ENCODE measurements around the gene CALHM5. TPM values are rescaled to one million over a fixed set of nuclear protein-coding genes. Genes with fewer than 3 reads are reported as not detected.

CALHM5 gene
- total and polyA plus RNA-seq, 11 donors: 0.76 to 3.0 (median 1.8) TPM

DNA sequence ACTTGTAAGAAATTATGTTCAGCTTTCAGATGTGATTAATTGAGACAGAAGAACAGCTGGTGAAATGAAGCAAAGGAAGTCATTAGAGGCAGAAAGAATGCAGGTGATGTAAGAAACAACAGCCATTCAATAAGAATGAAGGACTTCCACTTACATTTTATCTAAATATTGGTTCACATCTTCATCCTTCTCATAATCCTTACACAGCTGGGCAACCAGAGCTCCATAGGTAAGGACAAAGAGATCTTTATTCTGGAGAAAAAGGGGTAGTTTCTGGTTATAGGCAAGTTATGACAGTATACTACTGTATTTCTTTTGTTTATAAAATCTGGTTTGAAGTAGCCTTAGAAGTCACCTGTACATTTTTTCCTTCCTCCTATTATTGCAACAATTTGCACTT, 31.7 kb downstream of the CALHM5 start:
- Histone ChIP-seq H3K36me3 (no peaks in the 10 kb centered on the region), H3K4me3 (no peak overlapping the region), H3K27ac (no peak overlapping the region), H3K27me3 (peaks cover 0 to 7% (median 0%) of the 10 kb centered on the region in 9 donors), H3K9me3 (no peaks in the 10 kb centered on the region), H3K4me1 (no peaks in the 10 kb centered on the region)
- ATAC-seq (no peak), DNase-seq (no peak)
- intact Hi-C loops (cut with DNase I): no loop called here
- no peak for TF ChIP-seq POLR2A (IDR thresholded peaks at IDR 0.05)
- TF ChIP-seq, protein P1, sequence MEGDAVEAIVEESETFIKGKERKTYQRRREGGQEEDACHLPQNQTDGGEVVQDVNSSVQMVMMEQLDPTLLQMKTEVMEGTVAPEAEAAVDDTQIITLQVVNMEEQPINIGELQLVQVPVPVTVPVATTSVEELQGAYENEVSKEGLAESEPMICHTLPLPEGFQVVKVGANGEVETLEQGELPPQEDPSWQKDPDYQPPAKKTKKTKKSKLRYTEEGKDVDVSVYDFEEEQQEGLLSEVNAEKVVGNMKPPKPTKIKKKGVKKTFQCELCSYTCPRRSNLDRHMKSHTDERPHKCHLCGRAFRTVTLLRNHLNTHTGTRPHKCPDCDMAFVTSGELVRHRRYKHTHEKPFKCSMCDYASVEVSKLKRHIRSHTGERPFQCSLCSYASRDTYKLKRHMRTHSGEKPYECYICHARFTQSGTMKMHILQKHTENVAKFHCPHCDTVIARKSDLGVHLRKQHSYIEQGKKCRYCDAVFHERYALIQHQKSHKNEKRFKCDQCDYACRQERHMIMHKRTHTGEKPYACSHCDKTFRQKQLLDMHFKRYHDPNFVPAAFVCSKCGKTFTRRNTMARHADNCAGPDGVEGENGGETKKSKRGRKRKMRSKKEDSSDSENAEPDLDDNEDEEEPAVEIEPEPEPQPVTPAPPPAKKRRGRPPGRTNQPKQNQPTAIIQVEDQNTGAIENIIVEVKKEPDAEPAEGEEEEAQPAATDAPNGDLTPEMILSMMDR (IDR thresholded peaks at IDR 0.05): no peak

DNA sequence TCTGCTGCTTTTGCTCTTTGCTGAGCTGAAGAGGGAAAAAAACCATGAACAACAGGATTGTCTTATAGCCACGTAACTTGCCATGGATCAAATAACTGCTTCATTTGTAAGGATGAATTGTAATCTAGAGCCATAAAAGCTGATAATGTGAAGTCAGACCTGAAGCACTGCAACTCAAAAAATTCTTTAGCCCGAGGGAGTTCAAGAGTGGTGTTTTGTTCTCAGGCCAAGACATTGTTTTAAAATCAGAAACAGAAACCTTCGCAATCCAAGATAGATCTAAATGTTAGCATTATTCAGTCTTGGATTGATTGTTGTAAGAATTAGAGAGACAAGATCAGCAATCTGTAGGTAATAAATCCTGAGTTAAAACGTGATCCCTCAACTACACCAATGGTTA, 34.2 kb downstream of the CALHM5 start, which contains the start of gene TRAPPC3L:
TSS of gene TRAPPC3L (minus strand) at position 34 of the 400 bp plus-strand sequence. CDS start 170 bp downstream, outside the sequence.
- no peaks in the 10 kb centered on the region for H3K9me3 ChIP-seq
- H3K27me3 ChIP-seq: peaks cover 0 to 7% (median 0%) of the 10 kb centered on the region in 9 donors
- H3K27ac ChIP-seq: no peak within 1 kb of the TSS
- DNase-seq: no peak
- H3K4me1 ChIP-seq: no peaks in the 10 kb centered on the region
- no peaks in the 10 kb centered on the region for H3K36me3 ChIP-seq
- intact Hi-C loops (cut with DNase I): no loop called here
- ATAC-seq: no peak
- TF ChIP-seq, protein P1 (IDR thresholded peaks at IDR 0.05): no peak
- no peak for TF ChIP-seq POLR2A (IDR thresholded peaks at IDR 0.05)
- no peak within 1 kb of the TSS for H3K4me3 ChIP-seq
- 55 to 70% (median 65%) methylated on average over 4 of the region's 4 CpGs for WGBS, 4 donors

DNA sequence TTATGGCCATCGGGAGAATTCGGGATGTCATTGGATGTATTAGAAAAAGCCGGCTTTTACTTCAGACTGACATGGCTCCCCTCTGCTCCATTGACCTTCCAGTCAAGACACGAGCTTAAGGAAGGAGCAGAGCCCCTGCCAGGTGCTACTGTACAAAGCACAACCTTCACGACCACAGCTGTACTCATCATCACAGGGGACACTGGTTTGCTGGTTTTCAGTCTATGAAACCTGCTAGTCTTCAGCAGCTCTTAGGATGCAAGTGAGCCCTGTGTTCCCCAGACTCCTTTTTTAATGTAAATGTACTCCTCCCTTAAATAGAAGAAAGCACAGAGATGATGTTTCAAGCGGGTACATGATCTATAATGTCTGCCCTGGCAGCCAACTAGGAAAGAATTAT, 35.9 kb downstream of the CALHM5 start:
- intact Hi-C loops (cut with DNase I): no loop called here
- DNase-seq: no peak
- no peaks in the 10 kb centered on the region for H3K4me1 ChIP-seq
- H3K9me3 ChIP-seq: no peaks in the 10 kb centered on the region
- 85 to 88% (median 85%) methylated on average over 6 of the region's 6 CpGs for WGBS, 4 donors
- H3K36me3 ChIP-seq: no peaks in the 10 kb centered on the region
- no peak for TF ChIP-seq POLR2A (IDR thresholded peaks at IDR 0.05)
- TF ChIP-seq, protein P1 (IDR thresholded peaks at IDR 0.05): no peak
- H3K27ac ChIP-seq: no peak overlapping the region
- H3K4me3 ChIP-seq: no peak overlapping the region
- H3K27me3 ChIP-seq: peaks cover 0 to 7% (median 0%) of the 10 kb centered on the region in 9 donors
- ATAC-seq: no peak

DNA sequence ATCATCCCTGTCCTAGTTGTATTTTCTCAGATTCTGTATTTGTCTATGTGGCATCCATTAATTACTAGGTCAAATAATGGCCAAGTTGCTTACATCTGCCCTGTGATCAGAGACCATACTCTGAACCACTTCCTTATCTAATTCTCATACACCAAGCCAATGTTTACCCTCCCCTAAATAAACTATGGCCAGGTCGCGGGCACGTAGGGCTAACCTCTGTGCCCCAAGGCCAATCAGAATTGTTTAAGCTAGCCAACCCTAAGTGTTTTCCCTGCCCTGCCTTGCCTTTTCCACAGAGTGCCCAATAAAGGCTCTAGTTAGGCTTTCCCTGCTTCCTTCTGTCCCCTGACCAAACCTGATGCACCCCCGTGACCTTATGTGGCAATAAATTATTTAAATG, 39.4 kb downstream of the CALHM5 start:
- H3K27ac ChIP-seq: no peak overlapping the region
- H3K9me3 ChIP-seq: no peaks in the 10 kb centered on the region
- DNase-seq: no peak
- TF ChIP-seq POLR2A (IDR thresholded peaks at IDR 0.05): no peak
- TF ChIP-seq, protein P1 (IDR thresholded peaks at IDR 0.05): no peak
- WGBS, 4 donors: 69 to 75% (median 73%) methylated on average over 4 of the region's 4 CpGs
- no peak for ATAC-seq
- no peak overlapping the region for H3K4me3 ChIP-seq
- no peaks in the 10 kb centered on the region for H3K27me3 ChIP-seq
- H3K36me3 ChIP-seq: no peaks in the 10 kb centered on the region
- intact Hi-C loops (cut with DNase I): no loop called here
- H3K4me1 ChIP-seq: no peaks in the 10 kb centered on the region
